KMS-11 (cell line): ENCODE measurements around the gene DEPDC5.

Source experiments
- H2AFZ ChIP-seq: fragments of 200-600 bp; sonication (generic); 2 replicates; pipeline ENCODE4 v1.6.1; 2016; ENCODE audit warnings: antibody characterized with exemption, mixed run types, low read depth
- H3K27ac ChIP-seq: fragments of 200-600 bp; sonication (generic); 2 replicates; pipeline ENCODE4 v1.6.1; 2016; ENCODE audit warnings: mild to moderate bottlenecking, mixed run types
- H3K27me3 ChIP-seq: fragments of 200-600 bp; sonication (generic); 2 replicates; pipeline ENCODE4 v1.6.1; 2017; ENCODE audit warnings: mild to moderate bottlenecking, low read depth, mixed run types, moderate library complexity; ENCODE audit not compliant: insufficient read depth
- H3K36me3 ChIP-seq: fragments of 200-600 bp; sonication (generic); 2 replicates; pipeline ENCODE4 v1.6.1; 2017; ENCODE audit warnings: mild to moderate bottlenecking, mixed run types; ENCODE audit not compliant: insufficient read depth
- H3K4me1 ChIP-seq: fragments of 200-600 bp; sonication (generic); 2 replicates; pipeline ENCODE4 v1.6.1; 2016; ENCODE audit warnings: mild to moderate bottlenecking, low read depth, mixed run types; ENCODE audit not compliant: poor library complexity, severe bottlenecking
- H3K4me2 ChIP-seq: fragments of 200-600 bp; sonication (generic); 2 replicates; pipeline ENCODE4 v1.7.0; 2016; ENCODE audit warnings: mild to moderate bottlenecking, mixed run types
- H3K4me3 ChIP-seq: fragments of 200-600 bp; sonication (generic); IDR thresholded peaks from 2 replicates; pipeline ENCODE4 v1.6.1; 2017; ENCODE audit warnings: low read depth, low read length, mixed read lengths; ENCODE audit not compliant: insufficient read depth
- H3K79me2 ChIP-seq: fragments of 200-600 bp; sonication (generic); 2 replicates; pipeline ENCODE4 v1.6.1; 2016; ENCODE audit warnings: low read depth, mixed run types; ENCODE audit not compliant: insufficient read depth
- H3K9ac ChIP-seq: fragments of 200-600 bp; sonication (generic); 2 replicates; pipeline ENCODE4 v1.6.1; 2016; ENCODE audit warnings: mild to moderate bottlenecking, mixed run types
- H4K20me1 ChIP-seq: fragments of 200-600 bp; sonication (generic); 2 replicates; pipeline ENCODE4 v1.6.1; 2016; ENCODE audit warnings: mild to moderate bottlenecking, mixed run types; ENCODE audit not compliant: insufficient read depth
- CTCF ChIP-seq: fragments of 200-600 bp; sonication (generic); conservative IDR thresholded peaks from 2 replicates; pipeline ENCODE4 v1.6.1; 2017; ENCODE audit warnings: low read depth, mild to moderate bottlenecking, antibody characterized with exemption, low read length, moderate library complexity, mixed read lengths

DEPDC5 gene

GRCh38 chr22:31956360-31956759, 202.5 kb downstream of the DEPDC5 start:
- no peak overlapping the region for H3K4me3 ChIP-seq
- no peak overlapping the region for H3K27ac ChIP-seq
- no peaks in the 10 kb centered on the region for H3K27me3 ChIP-seq
- no peak overlapping the region for H3K9ac ChIP-seq
- H3K79me2 ChIP-seq = peaks cover 43% of the 10 kb centered on the region
- H2AFZ ChIP-seq = no peak overlapping the region
- no peak for TF ChIP-seq CTCF
- peaks cover 17% of the 10 kb centered on the region; the same call in 1 of the 2 replicates for H3K36me3 ChIP-seq
- peaks cover 35% of the 10 kb centered on the region for H4K20me1 ChIP-seq
- H3K4me2 ChIP-seq = no peak overlapping the region
- peaks cover 8% of the 10 kb centered on the region for H3K4me1 ChIP-seq
